ENCODE measurements around the gene CPNE2. TPM values are rescaled to one million over a fixed set of nuclear protein-coding genes. Genes with fewer than 3 reads are reported as not detected.
"Not testable (repeated sequence)": the region's sequence is repeated elsewhere in the genome, so short reads cannot be mapped to it uniquely, and the experiment has no call there.

Gene CPNE2
- total RNA-seq, 1 donor from 2014 or later = 14.6 TPM

DNA sequence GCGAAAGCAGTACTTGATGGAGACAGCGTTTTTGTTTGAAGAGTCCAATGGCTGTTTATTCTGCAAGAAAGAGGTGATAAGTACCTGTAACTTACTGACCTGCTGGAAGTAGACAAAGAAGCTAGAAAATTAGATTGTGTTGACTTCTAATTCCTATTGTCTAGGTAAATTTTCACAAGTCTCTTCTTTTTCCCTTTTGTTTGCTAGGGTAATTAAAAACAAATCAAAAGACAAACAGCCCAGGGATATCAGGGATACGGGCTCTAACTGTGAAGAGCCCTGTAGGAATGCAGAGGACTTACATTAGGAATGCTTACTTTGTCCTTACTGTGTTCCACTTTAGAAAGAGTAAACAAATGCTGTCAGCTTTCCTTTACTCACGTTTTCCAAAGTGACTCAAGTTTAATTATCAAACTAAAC is 86.4 kb downstream of the CPNE2 start:
- intact Hi-C loops (cut with DNase I) = no loop called here
- DNase-seq (ENCODE audit: missing footprints) (no peak), ATAC-seq (no peak)

DNA sequence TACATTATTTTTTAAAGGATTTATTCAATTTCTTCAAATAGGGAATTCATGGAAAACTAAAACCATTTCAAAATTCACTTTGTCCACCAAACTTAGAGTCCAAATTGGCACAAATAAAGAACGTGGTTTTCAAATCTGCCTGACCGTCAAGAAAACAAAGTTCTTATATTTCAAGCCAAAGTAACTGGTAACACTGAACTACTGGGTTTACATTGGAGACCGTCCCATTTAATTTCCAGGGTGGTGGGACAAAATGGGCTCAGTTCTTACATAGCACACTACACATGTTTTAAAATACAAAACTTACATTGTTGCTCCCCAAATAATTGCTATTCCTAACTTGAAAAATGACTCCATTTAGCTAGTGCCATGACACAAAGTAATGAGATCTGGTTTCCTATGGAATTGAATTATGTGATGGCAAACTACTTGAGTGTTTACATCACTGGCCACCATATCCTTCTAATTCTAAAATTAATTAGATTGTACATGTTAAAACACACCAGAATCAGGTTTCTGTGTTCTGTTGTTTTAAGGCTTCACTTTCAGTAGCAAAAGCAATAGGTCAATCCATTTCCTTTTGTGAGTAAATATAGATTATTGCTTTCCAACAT is 86.9 kb downstream of the CPNE2 start:
- DNase-seq (ENCODE audit: missing footprints) (no peak), ATAC-seq (no peak)
- intact Hi-C loops (cut with DNase I) = no loop called here

DNA sequence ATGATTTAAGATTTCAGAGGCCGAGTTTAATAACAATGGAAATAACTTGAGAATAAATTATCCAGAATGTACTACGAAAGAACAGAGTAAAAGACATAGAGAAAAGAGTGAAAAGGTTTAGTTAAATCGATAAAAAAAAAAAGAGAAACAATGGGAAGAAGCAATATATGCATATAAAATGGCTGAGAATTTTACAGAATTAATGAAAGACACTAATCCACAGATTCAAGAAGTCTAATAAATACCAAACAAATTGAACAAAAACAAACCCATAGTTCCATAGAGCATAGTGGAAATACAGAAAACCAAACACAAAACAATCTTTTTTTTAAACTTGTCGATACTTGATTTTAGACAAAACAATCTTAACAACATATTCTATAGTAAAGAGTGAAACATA is 91.7 kb downstream of the CPNE2 start:
- ATAC-seq = no peak
- intact Hi-C loops (cut with DNase I) = loop anchor here (10.0 kb wide), 1 partner anchor 249 kb away; the partner anchor contains the start of gene HERPUD1
- DNase-seq (ENCODE audit: missing footprints) = no peak

DNA sequence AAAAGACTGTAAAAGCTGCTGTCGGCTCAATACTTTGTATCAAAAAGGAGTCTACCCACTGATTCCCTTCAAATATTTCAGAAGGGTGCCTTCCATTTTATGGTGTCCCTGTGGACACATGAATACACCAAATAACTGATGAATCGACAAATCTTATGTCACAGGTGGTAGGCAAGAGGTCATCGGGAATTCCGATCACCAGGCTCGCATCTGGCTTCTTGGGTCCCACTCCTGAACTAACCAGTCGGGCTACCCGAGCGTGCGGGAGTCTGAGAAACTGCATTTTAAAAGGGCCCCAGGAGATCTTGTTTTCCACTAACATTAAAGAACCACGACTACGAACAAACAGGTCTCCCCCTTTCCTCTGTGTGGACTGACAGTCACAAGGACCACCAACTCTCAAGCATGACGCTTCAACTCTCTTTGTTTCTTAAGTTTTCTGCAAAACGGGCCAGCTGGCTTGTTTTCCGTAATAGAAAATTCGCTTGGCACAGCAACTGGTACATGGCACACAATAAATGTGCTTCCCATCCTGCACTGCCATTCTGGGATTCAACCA is 92.6 kb downstream of the CPNE2 start:
- intact Hi-C loops (cut with DNase I) = loop anchor here (5.0 to 10.0 kb wide), 4 partner anchors 47 to 1332 kb away; partner anchors contain the start of genes ARL2BP, HERPUD1 and SETD6

DNA sequence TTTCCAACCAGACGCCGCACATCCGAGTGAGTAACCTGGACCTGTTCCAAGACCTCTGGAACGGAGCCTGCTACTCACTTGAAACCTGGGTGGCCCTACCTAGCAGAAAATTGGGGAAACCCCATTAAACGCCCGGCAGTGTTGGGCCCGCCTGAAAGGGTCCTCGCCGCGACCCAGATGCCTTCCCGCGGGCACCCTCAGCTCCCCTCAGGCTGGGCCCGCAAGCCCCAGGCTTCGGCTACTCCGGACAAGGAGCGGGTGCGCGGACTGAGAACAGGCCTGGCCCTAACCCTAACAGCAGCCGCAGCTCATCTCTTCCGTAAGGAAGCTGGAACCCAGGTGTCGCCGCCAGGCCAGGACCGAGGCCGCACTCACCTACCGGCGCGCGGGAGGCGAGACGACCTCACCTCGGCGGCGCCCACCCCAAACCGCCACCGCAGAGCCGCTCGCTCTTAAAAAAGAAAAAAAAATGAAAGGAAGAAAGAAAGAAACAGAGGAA is 93.1 kb downstream of the CPNE2 start:
- DNase-seq (ENCODE audit: missing footprints) (peak; percentile 80), ATAC-seq (peak; percentile 16)
- intact Hi-C loops (cut with DNase I) = loop anchor here (5.0 to 10.0 kb wide), 4 partner anchors 47 to 1332 kb away; partner anchors contain the start of genes ARL2BP, HERPUD1 and SETD6

More for the DNA sequence above, 92.6 kb downstream of the CPNE2 start:
- ATAC-seq (no peak), DNase-seq (ENCODE audit: missing footprints) (no peak)

DNA sequence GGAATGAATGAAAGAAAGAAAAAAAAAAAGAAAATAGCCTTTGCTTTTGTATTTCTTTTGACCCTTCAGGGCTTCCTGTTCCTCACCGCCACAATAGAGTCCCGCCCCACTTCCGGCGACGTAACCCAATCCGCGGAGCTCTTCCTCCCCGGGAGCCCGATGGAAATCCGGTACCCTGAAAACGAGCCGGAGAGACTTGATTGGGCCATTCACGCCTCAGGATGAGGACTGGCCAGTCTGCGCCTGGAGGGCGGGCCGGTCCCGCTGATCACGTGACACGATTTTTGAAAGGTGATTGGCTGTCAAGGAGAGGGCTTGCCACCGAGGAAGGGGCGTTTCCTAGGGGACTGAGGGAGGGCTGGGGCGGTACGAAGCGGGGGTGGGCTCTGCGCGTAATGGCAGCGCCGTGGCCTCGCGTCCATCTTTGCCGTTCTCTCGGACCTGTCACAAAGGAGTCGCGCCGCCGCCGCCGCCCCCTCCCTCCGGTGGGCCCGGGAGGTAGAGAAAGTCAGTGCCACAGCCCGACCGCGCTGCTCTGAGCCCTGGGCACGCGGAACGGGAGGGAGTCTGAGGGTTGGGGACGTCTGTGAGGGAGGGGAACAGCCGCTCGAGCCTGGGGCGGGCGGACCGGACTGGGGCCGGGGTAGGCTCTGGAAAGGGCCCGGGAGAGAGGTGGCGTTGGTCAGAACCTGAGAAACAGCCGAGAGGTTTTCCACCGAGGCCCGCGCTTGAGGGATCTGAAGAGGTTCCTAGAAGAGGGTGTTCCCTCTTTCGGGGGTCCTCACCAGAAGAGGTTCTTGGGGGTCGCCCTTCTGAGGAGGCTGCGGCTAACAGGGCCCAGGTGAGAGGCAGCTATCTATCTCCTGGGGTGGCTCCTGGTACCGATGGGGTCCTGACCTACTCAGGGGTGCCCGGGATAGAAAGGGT is 93.8 kb downstream of the CPNE2 start, which contains the start of the genes PSME3IP1 and RSPRY1:
PSME3IP1 (minus strand) TSS at position 95 of the 927 bp plus-strand sequence. CDS start 12,185 bp downstream, outside the sequence.
RSPRY1 (plus strand) TSS at position 385 of the 927 bp plus-strand sequence. CDS start 18,330 bp downstream, outside the sequence.
- ATAC-seq (peak; percentile 99), DNase-seq (ENCODE audit: missing footprints) (peak; percentile 98)
- intact Hi-C loops (cut with DNase I) = loop anchor here (5.0 to 10.0 kb wide), 4 partner anchors 46 to 1331 kb away; partner anchors contain the start of genes ARL2BP, HERPUD1 and SETD6

DNA sequence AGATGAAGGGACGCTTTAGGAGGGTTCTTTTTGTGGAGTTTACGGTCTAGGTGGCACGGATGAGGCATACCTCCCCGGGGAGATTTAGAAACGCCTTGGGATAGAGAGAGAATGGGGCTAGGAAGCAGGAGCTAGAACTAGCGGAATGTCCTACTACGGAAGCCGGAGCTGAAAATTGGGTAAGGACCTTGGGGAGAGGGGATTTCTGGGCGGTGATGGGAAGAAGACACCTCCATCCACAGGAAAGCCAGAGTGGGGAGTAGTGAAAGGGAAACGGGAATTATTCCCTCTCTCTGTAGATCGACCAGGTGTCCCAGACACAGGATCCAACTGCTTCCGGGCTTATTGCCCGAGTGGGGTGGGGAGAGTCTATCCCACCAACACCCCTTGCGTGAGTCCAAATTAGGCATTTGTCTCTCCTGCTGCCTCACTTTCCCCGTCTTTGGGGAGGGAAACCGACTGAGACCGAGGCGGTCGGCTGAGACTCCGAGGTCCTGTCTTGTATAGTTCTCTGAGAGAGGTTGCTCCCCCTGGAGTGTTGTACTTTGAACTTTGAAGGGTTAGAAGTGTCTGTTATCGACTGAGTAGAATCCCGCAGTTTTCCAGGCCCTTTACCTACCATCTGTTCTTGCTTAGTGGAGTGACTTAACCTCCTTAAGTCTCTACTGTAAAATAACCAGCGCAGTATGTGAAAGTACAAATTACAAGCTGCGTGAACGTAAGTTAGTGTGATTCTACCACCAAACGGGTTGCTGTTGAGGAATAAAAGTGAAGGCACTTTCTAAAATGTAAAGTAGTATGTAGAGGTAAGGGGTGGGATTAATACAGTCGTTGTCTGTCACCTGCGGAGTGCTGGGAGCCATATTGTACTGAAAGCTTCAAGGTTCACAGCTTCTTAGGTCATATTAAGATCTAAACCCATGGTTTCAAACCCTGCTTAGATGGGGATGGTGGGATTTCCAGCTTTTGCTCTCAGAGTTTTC is 94.8 kb downstream of the CPNE2 start:
- DNase-seq (ENCODE audit: missing footprints) (no peak), ATAC-seq (no peak)
- intact Hi-C loops (cut with DNase I) = loop anchor here (1.0 to 10.0 kb wide), 5 partner anchors 45 to 1330 kb away; partner anchors contain the start of genes ARL2BP, HERPUD1 and SETD6

DNA sequence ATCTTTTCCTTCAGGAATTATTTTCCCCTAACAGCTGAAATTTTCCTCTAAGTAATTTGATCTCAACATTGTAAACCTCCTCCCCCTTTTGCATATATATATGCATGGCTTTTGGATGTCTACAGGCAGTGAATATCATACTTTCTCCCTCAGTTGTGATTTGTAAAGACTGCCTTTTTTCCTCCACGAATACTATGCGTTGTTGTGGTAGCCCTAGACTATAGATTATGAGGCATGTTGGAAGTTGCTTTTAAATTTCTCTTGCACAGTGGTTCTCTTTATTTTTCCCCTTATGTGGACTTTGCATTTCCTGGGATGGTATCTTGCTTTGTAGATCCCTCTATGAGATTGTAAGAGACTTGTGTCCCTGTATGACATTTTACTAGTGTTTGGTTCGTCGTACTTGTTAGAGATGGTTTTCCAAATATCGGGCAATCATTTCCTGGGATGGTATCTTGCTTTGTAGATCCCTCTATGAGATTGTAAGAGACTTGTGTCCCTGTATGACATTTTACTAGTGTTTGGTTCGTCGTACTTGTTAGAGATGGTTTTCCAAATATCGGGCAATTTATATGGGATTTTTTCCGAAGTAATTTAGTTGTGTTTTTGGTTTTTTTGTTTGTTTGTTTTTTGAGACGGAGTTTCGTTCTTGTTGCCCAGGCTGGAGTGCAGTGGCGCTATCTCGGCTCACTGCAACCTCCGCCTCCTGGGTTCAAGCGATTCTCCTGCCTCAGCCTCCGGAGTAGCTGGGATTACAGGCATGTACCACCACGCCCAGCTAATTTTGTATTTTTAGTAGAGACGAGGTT is 95.7 kb downstream of the CPNE2 start:
- ATAC-seq; DNase-seq (ENCODE audit: missing footprints): not testable (repeated sequence)
- intact Hi-C loops (cut with DNase I) = loop anchor here (1.0 to 10.0 kb wide), 5 partner anchors 44 to 1329 kb away; partner anchors contain the start of genes ARL2BP, HERPUD1 and SETD6

DNA sequence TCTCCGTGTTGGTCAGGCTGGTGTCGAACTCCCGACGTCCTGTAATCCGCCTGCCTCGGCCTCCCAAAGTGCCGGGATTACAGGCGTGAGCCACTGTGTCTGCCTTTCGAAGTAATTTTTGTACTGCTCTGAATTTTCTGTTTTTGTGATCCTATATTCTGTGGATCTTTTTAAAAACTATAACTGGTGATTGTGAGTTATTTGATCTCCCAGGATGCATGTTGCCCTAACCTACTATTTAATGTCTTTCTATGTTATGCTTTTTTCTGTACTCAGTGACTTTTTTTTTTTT is 96.3 kb downstream of the CPNE2 start:
- ATAC-seq = no peak
- no peak for DNase-seq (ENCODE audit: missing footprints)
- intact Hi-C loops (cut with DNase I) = loop anchor here (5.0 to 10.0 kb wide), 4 partner anchors 44 to 1329 kb away; partner anchors contain the start of genes ARL2BP, HERPUD1 and SETD6

DNA sequence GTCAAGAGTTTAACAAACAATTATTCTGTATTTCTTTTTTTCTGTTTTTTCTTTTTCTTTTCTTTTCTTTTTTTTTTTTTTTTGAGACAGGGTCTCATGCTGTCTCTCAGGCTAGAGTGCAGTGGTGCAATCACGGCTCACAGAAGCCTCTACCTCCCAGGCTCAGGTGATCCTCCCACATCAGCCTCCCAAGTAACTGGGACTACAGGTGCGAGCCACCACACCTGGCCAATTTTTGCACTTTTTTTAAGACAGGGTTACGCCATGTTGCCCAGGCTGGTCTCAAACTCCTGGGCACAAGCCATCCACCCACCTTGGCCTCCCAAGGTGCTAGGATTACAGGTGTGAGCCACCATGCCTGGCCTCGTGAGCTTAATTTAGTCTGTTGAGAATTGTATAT is 97.1 kb downstream of the CPNE2 start:
- intact Hi-C loops (cut with DNase I) = loop anchor here (5.0 to 10.0 kb wide), 4 partner anchors 43 to 1328 kb away; partner anchors contain the start of genes ARL2BP, HERPUD1 and SETD6
- not testable (repeated sequence) for DNase-seq (ENCODE audit: missing footprints); ATAC-seq

DNA sequence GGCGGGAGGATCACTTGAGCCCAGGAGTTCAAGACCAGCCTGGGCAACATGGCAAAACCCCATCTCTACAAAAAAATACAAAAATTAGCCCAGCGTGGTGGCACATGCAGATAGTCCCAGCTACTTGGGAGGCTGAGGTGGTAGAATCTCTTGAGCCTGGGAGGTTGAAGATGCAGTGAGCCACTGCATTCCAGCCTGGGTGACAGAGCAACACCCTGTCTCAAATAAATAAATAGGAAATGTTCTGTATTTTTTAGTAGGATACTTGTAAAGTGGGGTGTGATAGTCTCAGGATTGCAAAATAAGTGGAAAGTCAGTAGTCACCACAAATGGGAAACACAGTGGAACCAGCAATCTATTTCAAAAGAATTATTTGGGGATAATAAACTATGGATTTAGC is 97.8 kb downstream of the CPNE2 start:
- DNase-seq (ENCODE audit: missing footprints) = no peak
- no peak for ATAC-seq
- intact Hi-C loops (cut with DNase I) = no loop called here

DNA sequence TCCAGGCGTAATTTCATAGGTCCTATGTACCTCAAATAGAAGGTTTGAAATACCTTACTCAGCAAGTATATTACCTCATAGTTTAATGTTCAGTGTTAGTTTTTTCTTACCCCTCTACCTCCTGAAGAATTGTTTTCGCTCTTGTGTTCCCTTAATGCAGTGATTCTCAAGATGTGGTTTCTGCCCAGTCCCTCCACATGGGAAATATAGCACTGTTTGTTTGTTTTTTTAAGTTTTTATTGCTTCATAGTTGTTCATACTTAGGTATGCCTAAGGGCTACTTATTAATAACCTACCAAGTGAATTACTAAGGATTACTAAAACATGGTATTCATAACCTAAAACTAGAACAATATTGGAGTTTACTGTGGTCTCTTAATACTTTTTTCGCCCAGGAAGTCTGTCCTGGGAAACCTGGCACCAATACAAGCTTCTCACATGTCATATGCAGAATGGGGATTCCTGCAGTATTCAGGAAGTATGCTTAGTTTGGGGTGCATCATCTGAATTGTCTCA is 98.7 kb downstream of the CPNE2 start:
- ATAC-seq = no peak
- DNase-seq (ENCODE audit: missing footprints) = no peak
- intact Hi-C loops (cut with DNase I) = no loop called here

DNA sequence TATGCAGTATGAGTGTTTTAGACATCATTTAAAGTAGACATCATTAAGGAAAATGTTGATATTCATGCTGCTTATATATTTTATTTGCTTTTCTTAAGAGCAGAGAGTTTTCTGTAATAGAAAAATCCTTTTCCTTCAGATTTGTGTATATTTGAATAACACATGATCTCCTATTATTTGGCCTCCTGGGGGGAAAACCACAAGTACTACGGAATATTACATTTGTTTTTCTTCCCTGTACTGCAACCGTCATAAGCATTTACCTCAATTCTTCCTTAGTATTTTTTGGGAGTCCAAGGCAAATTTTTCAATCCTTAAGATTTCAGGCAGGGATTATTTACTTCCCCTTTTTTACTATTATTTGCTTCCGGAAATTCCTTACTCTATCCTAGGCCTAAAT is 99.8 kb downstream of the CPNE2 start:
- DNase-seq (ENCODE audit: missing footprints) (no peak), ATAC-seq (no peak)
- intact Hi-C loops (cut with DNase I) = no loop called here

DNA sequence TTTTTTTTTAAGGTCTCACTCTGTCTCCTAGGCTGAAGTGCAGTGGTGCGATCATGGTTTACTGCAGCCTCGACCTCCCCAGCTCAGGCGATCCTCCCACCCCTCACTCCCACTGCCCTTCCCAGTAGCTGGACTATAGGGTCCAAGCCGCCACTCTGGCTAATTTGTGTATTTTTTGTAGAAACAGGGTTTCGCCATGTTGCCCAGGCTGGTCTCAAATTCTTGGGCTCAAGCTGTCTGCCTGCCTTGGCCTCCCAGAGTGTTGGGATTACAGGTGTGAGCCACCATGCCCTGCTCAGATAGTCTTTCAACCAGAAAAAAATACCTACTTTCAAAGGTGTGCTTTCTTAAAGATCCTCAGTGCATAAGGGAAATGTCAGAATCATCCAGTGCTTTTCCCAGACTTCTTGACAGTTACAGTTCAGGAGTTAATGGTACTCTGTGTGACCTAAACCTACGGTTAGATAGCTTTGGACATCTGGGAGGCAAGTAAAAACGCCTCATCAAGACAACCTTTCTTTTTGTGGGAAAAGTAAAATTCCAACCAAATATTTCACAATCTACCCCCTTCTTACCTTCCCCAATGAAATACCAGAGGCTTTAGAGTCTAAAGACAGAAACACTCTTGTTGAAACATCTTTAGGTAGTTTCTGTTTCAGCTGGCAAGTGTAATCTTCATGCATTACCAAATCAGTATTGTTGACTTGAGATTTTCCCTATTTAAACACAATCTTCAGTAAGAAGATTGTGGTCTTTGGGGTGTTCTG is 100.5 kb downstream of the CPNE2 start:
- intact Hi-C loops (cut with DNase I) = no loop called here
- ATAC-seq (no peak), DNase-seq (ENCODE audit: missing footprints) (no peak)

DNA sequence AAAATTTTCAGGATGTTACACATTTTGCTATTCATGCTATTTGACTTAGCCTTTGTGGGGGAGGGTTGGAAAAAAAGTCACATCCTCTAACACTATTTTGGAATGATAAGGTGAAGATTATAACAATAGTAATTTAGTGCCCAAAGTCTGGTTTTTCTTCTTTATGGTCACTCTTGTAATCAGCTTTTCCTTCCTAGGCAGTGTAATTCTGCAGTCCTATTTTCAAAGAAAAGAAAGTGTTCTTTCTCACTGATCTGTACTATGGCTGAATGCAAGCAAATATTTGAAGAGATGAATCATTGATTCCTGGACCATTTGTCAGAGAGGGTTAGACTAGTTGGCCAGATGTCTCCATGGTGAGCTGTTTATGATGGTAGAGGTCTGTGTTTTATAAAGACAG is 102.1 kb downstream of the CPNE2 start:
- DNase-seq (ENCODE audit: missing footprints) = no peak
- intact Hi-C loops (cut with DNase I) = no loop called here
- ATAC-seq = no peak

DNA sequence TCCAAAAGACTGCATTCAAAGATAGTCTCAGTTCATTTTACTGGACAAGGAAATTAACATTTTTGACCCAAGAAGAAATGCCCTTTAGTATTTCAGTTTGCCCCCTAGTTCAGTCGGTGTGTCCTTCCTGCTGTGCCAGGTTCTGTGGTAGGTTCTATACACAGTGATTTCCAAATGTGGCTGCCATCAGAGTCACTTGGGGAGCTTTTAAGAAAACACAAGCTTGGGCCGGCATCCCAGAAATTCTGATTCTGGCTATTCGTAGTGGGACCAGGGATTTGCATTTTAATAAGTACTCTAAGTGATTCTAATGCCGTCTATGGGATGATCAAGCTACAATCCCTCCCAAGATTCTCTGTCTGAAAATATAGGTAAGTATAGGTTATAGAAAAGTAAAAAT is 103.9 kb downstream of the CPNE2 start:
- intact Hi-C loops (cut with DNase I) = no loop called here
- ATAC-seq = no peak
- no peak for DNase-seq (ENCODE audit: missing footprints)

Data from Right ventricle myocardium inferior (tissue), 1 donor.